Activated naive CD4-positive, alpha-beta T cell treated with Interleukin-2 at 50 U/mL for 16 hours (primary cell): ENCODE results near the gene ZFP36.

Experiments
- DNase-seq: peaks from one replicate; pipeline ENCODE4 v3.0.0-alpha.2; 2020

The ZFP36 gene

GRCh38 chr19:39407410-39407659 is 688 bp downstream of the ZFP36 start:
- no peak for DNase-seq

- peak; percentile 61 for DNase-seq
These were observed 1.2 kb downstream of the ZFP36 start for GRCh38 chr19:39407660-39408391.

DNA sequence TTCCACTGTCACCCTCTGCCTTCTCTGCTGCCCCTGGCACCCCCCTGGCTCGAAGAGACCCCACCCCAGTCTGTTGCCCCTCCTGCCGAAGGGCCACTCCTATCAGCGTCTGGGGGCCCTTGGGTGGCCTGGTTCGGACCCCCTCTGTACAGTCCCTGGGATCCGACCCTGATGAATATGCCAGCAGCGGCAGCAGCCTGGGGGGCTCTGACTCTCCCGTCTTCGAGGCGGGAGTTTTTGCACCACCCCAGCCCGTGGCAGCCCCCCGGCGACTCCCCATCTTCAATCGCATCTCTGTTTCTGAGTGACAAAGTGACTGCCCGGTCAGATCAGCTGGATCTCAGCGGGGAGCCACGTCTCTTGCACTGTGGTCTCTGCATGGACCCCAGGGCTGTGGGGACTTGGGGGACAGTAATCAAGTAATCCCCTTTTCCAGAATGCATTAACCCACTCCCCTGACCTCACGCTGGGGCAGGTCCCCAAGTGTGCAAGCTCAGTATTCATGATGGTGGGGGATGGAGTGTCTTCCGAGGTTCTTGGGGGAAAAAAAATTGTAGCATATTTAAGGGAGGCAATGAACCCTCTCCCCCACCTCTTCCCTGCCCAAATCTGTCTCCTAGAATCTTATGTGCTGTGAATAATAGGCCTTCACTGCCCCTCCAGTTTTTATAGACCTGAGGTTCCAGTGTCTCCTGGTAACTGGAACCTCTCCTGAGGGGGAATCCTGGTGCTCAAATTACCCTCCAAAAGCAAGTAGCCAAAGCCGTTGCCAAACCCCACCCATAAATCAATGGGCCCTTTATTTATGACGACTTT is 2.0 kb downstream of the ZFP36 start:
- DNase-seq = peak; percentile 25

- DNase-seq = peak; percentile 77
These were observed 2.8 kb downstream of the ZFP36 start for GRCh38 chr19:39409208-39410016.

DNA sequence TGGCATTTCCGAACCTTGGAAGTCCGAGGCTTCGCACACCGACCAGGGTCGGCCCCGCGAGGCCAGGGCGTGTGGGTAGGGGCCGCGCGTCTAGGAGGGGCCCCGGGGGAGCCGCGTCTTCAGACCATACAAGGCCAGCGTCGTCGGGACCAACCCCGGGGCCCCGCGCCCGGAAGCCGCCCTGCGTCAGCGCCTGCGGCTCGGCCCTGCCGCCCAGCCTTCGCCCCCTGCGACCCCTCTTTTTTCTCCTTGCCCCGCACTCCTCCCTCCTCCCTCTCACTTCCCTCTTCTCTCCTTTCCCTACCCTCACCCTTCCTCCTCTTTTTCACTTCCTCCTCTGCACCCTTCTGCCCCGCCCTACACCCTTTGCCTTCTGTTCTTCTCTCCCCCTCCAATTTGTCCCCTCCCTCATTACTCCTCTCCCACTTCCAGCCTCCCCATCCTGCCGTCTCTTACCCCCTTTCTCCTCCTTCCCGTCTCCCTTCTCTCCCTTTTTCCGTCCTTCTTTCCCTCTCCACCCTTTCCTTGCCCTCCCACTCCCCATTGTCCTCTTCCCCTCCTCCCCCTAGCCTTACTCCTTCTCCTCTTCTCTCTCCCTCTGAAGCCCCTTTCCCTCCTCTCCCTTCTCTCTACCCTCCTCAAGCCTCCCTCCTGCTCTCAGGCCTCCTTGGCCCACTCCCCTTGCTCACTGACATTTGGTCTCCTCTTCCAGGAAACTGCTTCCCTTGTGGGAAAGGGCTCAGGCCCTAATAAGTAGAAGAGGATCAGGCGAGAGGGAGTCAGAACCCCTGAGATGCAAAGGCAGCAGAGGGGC is 3.6 kb downstream of the ZFP36 start:
- DNase-seq = peak; percentile 65

DNA sequence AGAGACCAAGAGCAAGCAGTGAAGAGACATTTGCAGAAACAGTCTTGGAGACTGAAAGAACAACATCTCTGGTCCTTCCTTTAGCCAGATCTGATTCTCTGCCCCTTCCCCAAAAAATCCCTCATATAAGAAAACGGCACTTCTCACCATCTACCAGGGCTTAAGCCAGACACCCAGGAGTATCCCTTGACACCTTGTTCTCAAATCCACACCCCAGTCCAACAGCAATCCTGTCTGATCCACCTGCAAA is 4.1 kb downstream of the ZFP36 start:
- DNase-seq = no peak

- DNase-seq = no peak
These were observed 4.6 kb downstream of the ZFP36 start for GRCh38 chr19:39411081-39411831.

DNA sequence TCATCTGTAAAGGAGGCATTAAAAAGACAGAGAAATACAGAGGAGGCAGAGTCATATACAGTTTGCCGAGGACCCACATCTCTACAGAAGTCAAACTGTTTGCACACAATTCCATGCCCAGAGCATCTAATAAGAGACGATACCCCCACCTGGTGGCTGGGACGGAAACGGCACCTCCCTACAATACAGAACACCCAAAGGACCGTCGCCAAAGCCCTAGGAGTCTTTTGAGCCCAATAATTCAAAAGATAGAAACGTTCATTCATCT is 5.1 kb downstream of the ZFP36 start:
- DNase-seq = peak; percentile 90

- DNase-seq = peak; percentile 96
These were observed 5.6 kb downstream of the ZFP36 start, which contains the start of gene PLEKHG2 for GRCh38 chr19:39412100-39412866. Gene PLEKHG2, plus strand, starts transcription at chr19:39412669. Its CDS starts 1,418 bp downstream, at chr19:39414087.

DNA sequence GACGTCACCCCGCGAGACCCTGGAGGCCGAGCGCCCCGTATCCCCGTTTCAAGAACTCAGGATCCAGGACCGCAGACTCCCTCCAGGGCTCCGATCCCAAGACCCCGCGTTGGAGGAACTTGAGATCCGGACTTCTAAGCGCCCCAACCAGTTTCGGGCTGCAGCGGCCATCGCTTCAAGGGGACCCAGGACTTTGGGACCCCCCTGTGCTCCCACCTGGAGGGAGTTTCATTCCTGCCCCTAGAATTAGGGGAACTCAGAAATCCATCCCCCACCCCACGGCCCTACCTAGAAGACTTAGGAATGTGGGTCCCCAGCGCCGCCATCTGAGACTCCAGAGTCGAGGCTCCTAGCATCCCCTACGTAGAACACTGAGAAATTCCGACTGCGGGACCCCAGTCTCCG is 6.2 kb downstream of the ZFP36 start:
- DNase-seq = no peak

DNA sequence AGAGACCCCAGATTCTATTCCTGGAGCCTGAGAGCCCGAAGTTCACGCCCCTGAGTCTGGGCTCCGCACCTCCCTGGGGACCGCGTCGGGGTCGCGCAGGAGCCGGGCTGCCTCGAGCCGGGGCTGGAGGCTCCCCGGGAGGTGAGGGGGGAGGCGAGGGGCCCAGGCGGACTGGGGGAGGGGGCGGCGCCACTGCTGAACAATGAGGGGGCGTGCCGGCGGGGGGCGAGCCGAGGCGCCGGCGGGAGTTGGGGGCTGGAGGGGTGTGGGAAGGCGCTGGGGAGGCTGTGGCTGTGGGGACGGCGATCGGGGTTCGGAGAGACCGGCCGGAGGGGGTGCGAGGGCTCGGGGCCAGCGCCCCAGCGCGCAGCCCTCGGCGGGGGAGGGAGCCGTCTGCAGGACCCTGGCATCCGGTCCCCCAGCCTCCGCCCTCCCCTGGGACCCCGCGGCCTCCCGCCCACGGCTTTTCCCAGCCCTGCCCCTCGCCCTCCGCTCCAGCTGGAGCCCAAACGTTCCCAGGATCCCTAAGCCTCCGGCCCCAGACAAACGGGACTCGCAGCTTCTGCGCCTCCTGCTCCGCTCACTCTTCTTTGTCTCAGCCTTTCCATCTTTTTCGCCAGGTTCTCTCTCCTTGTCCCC is 6.7 kb downstream of the ZFP36 start:
- peak; percentile 31 for DNase-seq

DNA sequence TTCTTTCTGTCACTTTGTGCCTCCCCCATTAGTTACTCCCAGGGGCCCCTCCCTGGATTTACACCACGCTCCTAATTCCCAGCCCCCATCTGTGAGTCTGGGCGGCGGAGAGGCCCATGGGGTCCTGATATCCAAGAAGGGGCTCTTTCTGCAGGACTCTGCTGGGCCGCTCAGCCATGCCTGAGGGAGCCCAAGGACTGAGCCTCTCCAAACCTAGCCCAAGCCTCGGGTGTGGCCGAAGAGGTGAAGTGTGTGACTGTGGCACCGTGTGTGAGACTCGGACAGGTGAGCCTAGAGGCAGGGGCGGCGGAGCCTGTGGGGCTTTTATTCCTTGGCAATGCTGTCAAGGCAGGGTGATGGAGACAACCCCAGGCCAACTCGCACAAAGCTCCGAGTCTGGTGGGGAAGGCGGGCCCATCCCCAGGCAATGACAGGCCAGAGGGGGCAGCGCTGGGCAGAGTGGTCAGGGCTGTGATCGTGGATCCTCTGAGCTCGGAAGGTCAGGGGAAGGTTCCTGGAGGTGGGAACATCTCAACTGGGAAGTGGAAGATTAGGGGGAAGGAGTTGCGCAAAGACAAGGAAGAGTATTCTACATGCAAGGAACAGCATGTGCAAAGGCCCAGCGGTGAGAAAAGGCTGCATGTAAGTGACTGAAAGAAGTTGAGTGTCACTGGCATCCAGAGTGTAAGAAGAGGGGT is 7.4 kb downstream of the ZFP36 start:
- DNase-seq = no peak

GRCh38 chr19:39415111-39416046 is 8.7 kb downstream of the ZFP36 start:
- DNase-seq = no peak

- no peak for DNase-seq
These were observed 9.8 kb downstream of the ZFP36 start for GRCh38 chr19:39416152-39417120.

DNA sequence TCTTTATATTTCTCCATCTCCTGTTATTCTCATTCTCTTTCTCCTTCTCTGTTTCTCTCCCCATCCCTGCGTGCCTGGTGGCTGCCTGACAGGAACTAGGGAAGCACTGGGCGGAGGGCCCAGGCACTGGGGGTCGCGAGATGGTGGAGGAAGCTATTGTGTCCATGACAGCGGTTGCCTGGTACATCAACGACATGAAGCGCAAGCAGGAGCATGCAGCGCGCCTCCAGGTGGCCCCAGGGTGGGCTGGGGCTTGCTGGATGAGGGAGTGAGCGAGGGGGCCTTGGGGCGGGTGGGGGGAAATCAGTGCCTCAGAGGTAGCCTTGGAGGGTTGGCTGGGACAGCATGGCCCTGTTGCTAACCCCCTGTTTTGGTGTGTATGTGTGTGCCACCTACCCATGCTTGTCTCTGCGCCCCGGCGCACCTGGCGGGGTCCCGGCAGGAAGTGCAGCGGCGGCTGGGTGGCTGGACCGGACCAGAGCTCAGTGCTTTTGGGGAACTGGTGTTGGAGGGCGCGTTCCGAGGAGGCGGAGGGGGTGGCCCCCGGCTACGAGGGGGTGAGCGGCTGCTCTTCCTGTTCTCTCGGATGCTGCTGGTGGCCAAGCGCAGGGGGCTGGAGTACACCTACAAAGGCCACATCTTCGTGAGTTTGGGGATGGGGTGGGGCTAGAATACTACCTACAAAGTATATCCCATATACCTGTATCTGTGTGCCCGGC is 11.0 kb downstream of the ZFP36 start:
- no peak for DNase-seq

GRCh38 chr19:39419003-39419402 is 12.4 kb downstream of the ZFP36 start:
- DNase-seq = no peak

GRCh38 chr19:39420769-39421168 is 14.1 kb downstream of the ZFP36 start:
- DNase-seq = no peak

DNA sequence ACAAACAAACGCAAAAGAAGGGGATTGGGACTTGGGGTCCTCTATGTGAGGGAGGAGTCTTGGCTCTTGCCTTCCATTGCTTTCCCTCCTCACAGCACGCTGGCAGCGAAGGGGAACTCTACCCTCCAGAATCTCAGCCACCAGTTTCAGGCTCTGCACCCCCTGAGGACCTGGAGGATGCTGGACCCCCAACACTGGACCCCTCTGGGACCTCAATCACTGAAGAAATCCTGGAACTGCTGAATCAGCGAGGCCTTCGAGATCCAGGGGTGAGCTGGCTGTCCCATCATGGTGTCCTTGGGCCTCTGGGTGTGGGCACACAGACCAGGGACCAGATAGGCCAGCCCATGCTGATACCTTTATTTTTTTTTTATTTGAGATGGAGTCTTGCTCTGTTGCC is 15.4 kb downstream of the ZFP36 start:
- no peak for DNase-seq
